COLO668 (cell line): Measurements from ENCODE around the gene RUFY3.
"Not testable (repeated sequence)": the region's sequence is repeated elsewhere in the genome, so short reads cannot be mapped to it uniquely, and the experiment has no call there.

Source experiments
- DNase-seq: peaks from one replicate; lab custom pipeline; 2025; ENCODE audit not compliant: unreplicated experiment; lab: John Stamatoyannopoulos, UW

RUFY3 gene

GRCh38 chr4:70838666-70839588 is 117.2 kb downstream of the RUFY3 start:
- DNase-seq = peak; percentile 85

DNA sequence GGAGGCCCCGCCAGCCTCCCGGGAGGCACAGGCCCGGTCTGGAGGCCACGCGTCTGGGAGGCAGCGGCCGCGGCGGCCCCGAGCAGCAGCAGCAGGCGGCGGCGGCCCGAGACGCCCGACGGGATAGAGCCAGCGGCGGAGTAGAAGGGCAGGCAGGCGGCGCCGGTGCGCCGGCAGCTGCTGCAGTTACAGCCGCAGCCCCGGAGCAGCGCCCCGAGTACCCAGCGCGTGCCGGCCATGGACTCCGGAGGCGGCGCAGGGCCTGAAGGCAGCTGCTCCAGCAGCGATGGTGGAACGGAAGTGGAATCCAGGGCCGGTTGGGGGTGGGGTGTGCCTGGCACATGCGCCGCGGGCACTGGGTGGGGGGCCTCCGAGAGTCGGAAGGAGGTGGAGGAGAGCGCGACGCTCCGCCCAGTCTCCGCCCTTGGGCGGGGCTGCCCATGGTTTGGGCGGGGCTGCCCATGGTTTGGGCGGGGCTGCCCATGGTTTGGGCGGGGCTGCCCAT is 117.9 kb downstream of the RUFY3 start, which contains the start of gene GRSF1:
Gene GRSF1, minus strand, starts transcription at position 302 of the 505 bp plus-strand sequence. Its CDS starts 63 bp downstream, at position 239.
- DNase-seq = peak; percentile 94

DNA sequence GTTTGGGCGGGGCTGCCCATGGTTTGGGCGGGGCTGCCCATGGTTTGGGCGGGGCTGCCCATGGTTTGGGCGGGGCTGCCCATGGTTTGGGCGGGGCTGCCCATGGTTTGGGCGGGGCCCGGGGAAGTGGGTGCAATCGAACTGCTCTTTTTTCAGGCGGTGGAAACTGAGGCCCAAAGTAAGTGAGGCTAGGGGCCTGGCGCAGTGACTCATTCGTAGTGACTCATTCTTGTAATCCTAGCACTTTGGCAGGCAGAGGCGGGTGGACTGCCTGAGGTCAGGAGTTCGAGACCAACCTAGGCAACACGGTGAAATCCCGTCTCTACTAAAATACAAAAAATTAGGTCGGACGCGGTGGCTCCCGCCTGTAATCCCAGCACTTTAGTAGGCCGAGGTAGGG is 118.4 kb downstream of the RUFY3 start:
- peak; percentile 19 for DNase-seq

DNA sequence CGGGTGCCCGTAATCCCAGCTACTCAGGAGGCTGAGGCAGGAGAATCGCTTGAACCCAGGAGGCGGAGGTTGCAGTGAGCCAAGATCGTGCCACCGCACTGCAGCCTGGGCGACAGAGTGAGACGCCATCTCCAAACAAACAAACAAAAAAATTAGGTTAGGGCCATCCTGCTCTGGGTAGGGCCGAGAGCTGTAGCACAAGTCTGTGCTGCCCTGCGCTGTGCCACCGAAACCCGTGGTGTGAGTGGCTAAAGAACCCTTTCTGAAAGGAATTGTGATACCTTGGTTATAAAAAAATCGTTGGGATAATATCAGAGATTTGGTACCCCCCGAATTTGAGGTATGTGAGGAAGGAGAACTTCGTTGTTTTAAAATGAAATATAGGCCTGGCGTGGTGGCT is 118.9 kb downstream of the RUFY3 start:
- not testable (repeated sequence) for DNase-seq

DNA sequence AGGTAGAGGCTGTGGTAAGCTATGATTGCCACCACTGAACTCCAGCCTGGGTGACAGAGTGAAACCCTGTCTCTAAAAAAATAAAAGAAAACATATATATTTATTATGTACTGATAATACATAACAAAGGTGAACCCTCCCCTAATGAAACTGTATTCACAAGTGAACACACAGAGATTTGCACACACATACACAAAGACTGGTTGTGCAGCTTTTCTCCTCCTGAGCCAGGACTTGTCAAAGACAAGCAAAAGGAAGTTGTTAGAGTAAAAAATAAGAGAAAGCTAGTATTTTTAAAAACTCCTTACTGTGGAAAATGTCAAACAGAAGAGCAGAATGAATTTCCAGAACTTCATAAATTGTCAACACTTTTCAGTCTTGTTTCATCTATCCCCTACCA is 119.4 kb downstream of the RUFY3 start:
- DNase-seq = no peak

- DNase-seq = no peak
These were observed 120.2 kb downstream of the RUFY3 start for GRCh38 chr4:70841951-70842350.

DNA sequence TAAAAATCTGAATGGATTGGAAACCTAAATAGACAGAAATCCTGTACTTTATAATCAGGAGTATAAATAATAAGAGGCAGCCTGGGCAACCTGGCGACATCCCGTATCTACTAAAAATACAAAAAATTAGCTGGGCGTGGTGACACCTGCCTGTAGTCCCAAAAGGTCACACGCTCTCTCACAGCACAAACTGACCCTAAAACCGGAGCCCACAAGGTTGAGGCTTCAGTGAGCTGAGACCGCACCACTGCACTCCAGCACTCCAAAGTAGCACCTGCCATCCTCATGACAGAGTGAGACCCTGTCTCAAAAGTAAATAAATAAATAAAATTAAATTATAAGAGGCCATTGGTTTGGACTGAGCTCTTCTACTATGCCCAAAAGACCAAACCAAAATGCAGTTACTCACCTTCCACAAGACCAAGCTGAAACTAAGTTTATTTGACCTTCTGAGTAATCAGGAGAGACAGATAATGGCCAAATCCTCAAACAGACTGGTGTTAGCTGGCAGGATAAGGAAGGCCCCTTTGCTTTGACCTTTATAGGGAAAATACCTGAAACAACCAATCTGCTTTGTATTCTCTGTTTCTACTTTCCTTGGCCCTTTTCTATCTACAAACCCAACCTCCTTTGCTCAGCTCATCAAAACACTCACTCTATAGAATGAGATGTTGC is 121.1 kb downstream of the RUFY3 start:
- no peak for DNase-seq

GRCh38 chr4:70844180-70844579 is 122.4 kb downstream of the RUFY3 start:
- no peak for DNase-seq

- no peak for DNase-seq
These were observed 127.5 kb downstream of the RUFY3 start for GRCh38 chr4:70849291-70849690.

DNA sequence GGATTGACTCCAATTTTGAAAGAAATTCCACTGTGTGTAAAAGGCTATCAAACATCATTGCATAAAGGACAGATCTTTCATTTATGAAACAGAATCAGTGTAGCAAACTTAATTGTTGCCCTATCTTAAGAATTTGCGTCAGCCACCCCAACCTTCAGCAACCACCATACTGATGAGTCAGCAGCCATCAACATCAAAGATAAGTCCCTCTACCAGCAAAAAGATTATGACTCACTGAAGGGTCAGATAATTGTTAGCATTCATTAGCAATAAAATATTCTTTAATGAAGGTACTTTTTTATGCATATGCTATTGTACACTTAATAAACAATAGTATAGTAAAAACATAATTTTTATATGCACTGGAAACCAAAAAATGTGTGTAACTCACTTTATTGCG is 133.7 kb downstream of the RUFY3 start:
- no peak for DNase-seq
